HL-60 (cell line): Measurements from ENCODE around the gene PRG2.

ENCODE experiments used
- GABPA ChIP-seq: IDR thresholded peaks from 2 replicates; pipeline ENCODE4 v1.6.1; 2012; ENCODE audit warnings: low read depth
- TF ChIP-seq, protein P1 (sequence below): IDR thresholded peaks from one replicate; pipeline ENCODE4 v1.5.1; 2011; ENCODE audit warnings: low read length, control low read depth, inconsistent platforms; ENCODE audit not compliant: insufficient read depth

DNA sequence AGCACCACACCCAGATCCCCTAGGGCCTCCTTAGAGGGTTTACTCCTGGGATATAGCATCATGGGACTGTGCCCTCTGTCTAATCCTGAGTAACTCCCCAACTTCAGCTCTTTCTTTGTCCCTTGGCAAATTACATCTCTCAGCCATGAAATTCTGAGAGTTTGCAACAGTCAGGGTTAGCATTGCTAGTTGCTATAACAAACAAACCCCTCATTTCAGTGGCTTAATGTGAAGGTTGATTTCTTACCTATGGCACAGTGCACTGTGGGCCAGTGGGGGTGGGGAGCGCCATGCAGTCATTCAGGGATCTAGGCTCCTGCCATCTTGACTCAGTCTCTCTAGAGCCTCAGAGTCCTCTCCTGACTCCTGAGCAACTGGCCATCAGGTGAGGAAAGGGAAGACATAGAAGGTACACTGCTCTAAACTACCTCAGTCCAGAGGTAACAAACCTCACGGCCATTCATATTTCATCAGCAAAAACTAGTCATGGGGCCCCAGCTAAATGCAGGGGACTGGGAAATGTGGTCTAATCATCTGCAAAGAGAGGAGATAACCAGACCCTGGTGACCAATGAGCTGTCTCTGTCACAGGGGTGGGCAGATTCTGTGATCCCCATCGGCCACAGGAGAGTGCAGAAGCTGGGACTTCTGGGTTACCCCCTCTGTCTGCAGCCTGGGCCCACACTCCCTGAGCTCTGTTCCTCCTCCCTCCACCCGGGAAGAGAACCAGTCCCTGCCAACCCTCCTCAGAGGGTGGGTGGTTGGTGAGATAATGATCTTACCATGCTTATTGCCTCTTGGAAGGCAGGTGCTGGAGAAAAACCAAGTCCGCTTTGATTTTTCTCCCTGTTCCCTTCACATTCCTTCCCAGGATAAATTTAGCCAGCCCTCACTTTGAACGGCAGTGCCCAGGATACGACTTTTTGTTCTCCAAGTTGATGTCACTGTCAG, 27.0 kb downstream of the PRG2 start:
- TF ChIP-seq, protein P1, sequence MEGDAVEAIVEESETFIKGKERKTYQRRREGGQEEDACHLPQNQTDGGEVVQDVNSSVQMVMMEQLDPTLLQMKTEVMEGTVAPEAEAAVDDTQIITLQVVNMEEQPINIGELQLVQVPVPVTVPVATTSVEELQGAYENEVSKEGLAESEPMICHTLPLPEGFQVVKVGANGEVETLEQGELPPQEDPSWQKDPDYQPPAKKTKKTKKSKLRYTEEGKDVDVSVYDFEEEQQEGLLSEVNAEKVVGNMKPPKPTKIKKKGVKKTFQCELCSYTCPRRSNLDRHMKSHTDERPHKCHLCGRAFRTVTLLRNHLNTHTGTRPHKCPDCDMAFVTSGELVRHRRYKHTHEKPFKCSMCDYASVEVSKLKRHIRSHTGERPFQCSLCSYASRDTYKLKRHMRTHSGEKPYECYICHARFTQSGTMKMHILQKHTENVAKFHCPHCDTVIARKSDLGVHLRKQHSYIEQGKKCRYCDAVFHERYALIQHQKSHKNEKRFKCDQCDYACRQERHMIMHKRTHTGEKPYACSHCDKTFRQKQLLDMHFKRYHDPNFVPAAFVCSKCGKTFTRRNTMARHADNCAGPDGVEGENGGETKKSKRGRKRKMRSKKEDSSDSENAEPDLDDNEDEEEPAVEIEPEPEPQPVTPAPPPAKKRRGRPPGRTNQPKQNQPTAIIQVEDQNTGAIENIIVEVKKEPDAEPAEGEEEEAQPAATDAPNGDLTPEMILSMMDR: no peak
- TF ChIP-seq GABPA: no peak
